Measurements from ENCODE around the gene PPP1R2.

PPP1R2 gene

GRCh38 chr3:195468391-195468776 lies 74.7 kb downstream of the PPP1R2 start:
- Histone ChIP-seq H3K9me2 (replicated peaks; ENCODE audit: control insufficient read depth, low read length) (no peaks in the 10 kb centered on the region), H3K27me3 (ENCODE audit: control insufficient read depth, low read length) (no peaks in the 10 kb centered on the region), H3K9me3 (ENCODE audit: control insufficient read depth, insufficient read depth, low read length) (peaks cover 15% of the 10 kb centered on the region), H3F3A (ENCODE audit: control insufficient read depth, insufficient read depth) (no peaks in the 10 kb centered on the region), H3K79me2 (ENCODE audit: control insufficient read depth, low read length) (no peaks in the 10 kb centered on the region), H3K36me3 (ENCODE audit: control insufficient read depth, low read length) (no peaks in the 10 kb centered on the region), H3K4me1 (ENCODE audit: control insufficient read depth, low read length) (no peaks in the 10 kb centered on the region), H4K20me1 (ENCODE audit: control insufficient read depth, insufficient read depth, low read depth, low read length) (no peaks in the 10 kb centered on the region), H3K4me2 (ENCODE audit: low read length) (no peak overlapping the region), H3K4me3 (ENCODE audit: low read length) (no peak overlapping the region), H3K27ac (ENCODE audit: low read depth, low read length) (no peak overlapping the region)
- TF ChIP-seq, protein P1, sequence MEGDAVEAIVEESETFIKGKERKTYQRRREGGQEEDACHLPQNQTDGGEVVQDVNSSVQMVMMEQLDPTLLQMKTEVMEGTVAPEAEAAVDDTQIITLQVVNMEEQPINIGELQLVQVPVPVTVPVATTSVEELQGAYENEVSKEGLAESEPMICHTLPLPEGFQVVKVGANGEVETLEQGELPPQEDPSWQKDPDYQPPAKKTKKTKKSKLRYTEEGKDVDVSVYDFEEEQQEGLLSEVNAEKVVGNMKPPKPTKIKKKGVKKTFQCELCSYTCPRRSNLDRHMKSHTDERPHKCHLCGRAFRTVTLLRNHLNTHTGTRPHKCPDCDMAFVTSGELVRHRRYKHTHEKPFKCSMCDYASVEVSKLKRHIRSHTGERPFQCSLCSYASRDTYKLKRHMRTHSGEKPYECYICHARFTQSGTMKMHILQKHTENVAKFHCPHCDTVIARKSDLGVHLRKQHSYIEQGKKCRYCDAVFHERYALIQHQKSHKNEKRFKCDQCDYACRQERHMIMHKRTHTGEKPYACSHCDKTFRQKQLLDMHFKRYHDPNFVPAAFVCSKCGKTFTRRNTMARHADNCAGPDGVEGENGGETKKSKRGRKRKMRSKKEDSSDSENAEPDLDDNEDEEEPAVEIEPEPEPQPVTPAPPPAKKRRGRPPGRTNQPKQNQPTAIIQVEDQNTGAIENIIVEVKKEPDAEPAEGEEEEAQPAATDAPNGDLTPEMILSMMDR (IDR thresholded peaks at IDR 0.05; ENCODE audit: low read depth, low read length, poor library complexity, severe bottlenecking): no peak
- no peak for TF ChIP-seq EZH2phosphoT487 (IDR thresholded peaks at IDR 0.05; ENCODE audit: borderline replicate concordance, low read length)

GRCh38 chr3:195467641-195468390 lies 75.3 kb downstream of the PPP1R2 start:
- no peaks in the 10 kb centered on the region for H3K36me3 ChIP-seq (ENCODE audit: control insufficient read depth, low read length)
- no peaks in the 10 kb centered on the region for H3K4me1 ChIP-seq (ENCODE audit: control insufficient read depth, low read length)
- no peaks in the 10 kb centered on the region for H3K27me3 ChIP-seq (ENCODE audit: control insufficient read depth, low read length)
- no peak overlapping the region for H3K27ac ChIP-seq (ENCODE audit: low read depth, low read length)
- no peaks in the 10 kb centered on the region for H4K20me1 ChIP-seq (ENCODE audit: control insufficient read depth, insufficient read depth, low read depth, low read length)
- H3K9me3 ChIP-seq (ENCODE audit: control insufficient read depth, insufficient read depth, low read length): peaks cover 15% of the 10 kb centered on the region
- no peaks in the 10 kb centered on the region for H3K79me2 ChIP-seq (ENCODE audit: control insufficient read depth, low read length)
- no peak overlapping the region for H3K4me2 ChIP-seq (ENCODE audit: low read length)
- no peaks in the 10 kb centered on the region for H3F3A ChIP-seq (ENCODE audit: control insufficient read depth, insufficient read depth)
- H3K9me2 ChIP-seq (replicated peaks; ENCODE audit: control insufficient read depth, low read length): no peaks in the 10 kb centered on the region
- no peak overlapping the region for H3K4me3 ChIP-seq (ENCODE audit: low read length)
- TF ChIP-seq, protein P1 (IDR thresholded peaks at IDR 0.05; ENCODE audit: low read depth, low read length, poor library complexity, severe bottlenecking): no peak
- no peak for TF ChIP-seq EZH2phosphoT487 (IDR thresholded peaks at IDR 0.05; ENCODE audit: borderline replicate concordance, low read length)

GRCh38 chr3:195466251-195466650 lies 76.9 kb downstream of the PPP1R2 start:
- Histone ChIP-seq H3K79me2 (ENCODE audit: control insufficient read depth, low read length) (no peaks in the 10 kb centered on the region), H3F3A (ENCODE audit: control insufficient read depth, insufficient read depth) (no peaks in the 10 kb centered on the region), H3K9me2 (replicated peaks; ENCODE audit: control insufficient read depth, low read length) (no peaks in the 10 kb centered on the region), H3K27me3 (ENCODE audit: control insufficient read depth, low read length) (no peaks in the 10 kb centered on the region), H3K4me3 (ENCODE audit: low read length) (no peak overlapping the region), H3K4me1 (ENCODE audit: control insufficient read depth, low read length) (no peaks in the 10 kb centered on the region), H3K36me3 (ENCODE audit: control insufficient read depth, low read length) (no peaks in the 10 kb centered on the region), H4K20me1 (ENCODE audit: control insufficient read depth, insufficient read depth, low read depth, low read length) (no peaks in the 10 kb centered on the region), H3K27ac (ENCODE audit: low read depth, low read length) (no peak overlapping the region), H3K9me3 (ENCODE audit: control insufficient read depth, insufficient read depth, low read length) (peaks cover 15% of the 10 kb centered on the region), H3K4me2 (ENCODE audit: low read length) (no peak overlapping the region)
- TF ChIP-seq, protein P1 (IDR thresholded peaks at IDR 0.05; ENCODE audit: low read depth, low read length, poor library complexity, severe bottlenecking): no peak
- TF ChIP-seq EZH2phosphoT487 (IDR thresholded peaks at IDR 0.05; ENCODE audit: borderline replicate concordance, low read length): no peak
